NT2/D1 (cell line): ENCODE data around the gene CIAO2B.
"Not testable (repeated sequence)": the region's sequence is repeated elsewhere in the genome, so short reads cannot be mapped to it uniquely, and the experiment has no call there.

Source experiments
- SUZ12 ChIP-seq: IDR thresholded peaks from 2 replicates; pipeline ENCODE4 v1.6.1; 2011; ENCODE audit not compliant: insufficient read length, insufficient read depth; ENCODE audit errors: extremely low read depth
- YY1 ChIP-seq: IDR thresholded peaks from 2 replicates; pipeline ENCODE4 v1.6.1; 2011; ENCODE audit not compliant: insufficient read length, insufficient read depth
- ZNF274 ChIP-seq: IDR thresholded peaks from 2 replicates; pipeline ENCODE4 v1.6.1; 2011; ENCODE audit warnings: mild to moderate bottlenecking, low read depth, low read length

DNA sequence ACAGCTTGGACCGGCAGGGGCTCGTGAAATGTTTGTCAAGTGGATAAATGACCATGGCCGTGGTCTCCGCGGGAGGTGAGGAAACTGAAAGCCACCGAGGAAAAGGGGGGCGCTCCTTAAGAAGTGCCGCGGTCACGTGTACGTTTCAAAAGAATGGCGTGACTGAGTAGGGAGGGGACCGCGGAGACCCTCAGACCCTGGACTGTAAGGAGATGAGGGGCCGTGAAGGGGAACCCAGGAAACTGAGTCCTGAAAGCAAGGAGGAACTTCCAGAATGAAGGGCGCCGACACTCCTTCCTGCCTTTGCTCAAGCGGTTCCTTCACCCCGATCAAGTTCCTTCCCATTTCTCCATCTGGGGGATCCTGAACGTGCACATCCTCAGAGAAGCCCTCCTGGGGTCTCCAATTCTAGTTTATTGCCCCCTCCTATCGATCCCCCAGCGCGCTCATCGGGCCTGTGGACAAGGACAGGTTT lies 674 bp upstream of the CIAO2B start:
- not testable (repeated sequence) for TF ChIP-seq YY1, ZNF274, SUZ12
